HCT116 (cell line): ENCODE data around the gene MAP1LC3B.

Experiments
- CTCF ChIP-seq, 3 experiments: fragments of 200-600 bp in 1 of 3; sonication (generic) in 1 of 3; IDR thresholded peaks in 2 of 3; conservative IDR thresholded peaks in 1 of 3; 2 replicates each; pipeline ENCODE4 v1.5.1; 2012 to 2017; ENCODE audit warnings: low read depth in 2 of 3, low read length in 2 of 3, antibody characterized with exemption in 1 of 3, borderline replicate concordance in 1 of 3, control low read depth in 1 of 3, mild to moderate bottlenecking in 1 of 3, mixed read lengths in 1 of 3, mixed run types in 1 of 3, moderate library complexity in 1 of 3; ENCODE audit not compliant: insufficient read depth in 1 of 3
- EGR1 ChIP-seq: IDR thresholded peaks from 2 replicates; pipeline ENCODE4 v1.6.1; 2012; ENCODE audit warnings: low read depth
- EZH2 ChIP-seq: fragments of 200-600 bp; sonication (generic); IDR thresholded peaks from 2 replicates; pipeline ENCODE4 v1.6.1; 2017; ENCODE audit warnings: antibody characterized with exemption, mixed run types
- POLR2A ChIP-seq: IDR thresholded peaks from 2 replicates; pipeline ENCODE4 v1.7.0; 2011; ENCODE audit warnings: borderline replicate concordance; ENCODE audit not compliant: insufficient read depth, insufficient read length; ENCODE audit errors: extremely low read depth
- POLR2AphosphoS5 ChIP-seq: IDR thresholded peaks from 2 replicates; pipeline ENCODE4 v1.6.1; 2011; ENCODE audit warnings: mild to moderate bottlenecking, low read depth, low read length, moderate library complexity
- RAD21 ChIP-seq: IDR thresholded peaks from 2 replicates; pipeline ENCODE4 v1.6.1; 2012; ENCODE audit warnings: low read depth, mild to moderate bottlenecking

DNA sequence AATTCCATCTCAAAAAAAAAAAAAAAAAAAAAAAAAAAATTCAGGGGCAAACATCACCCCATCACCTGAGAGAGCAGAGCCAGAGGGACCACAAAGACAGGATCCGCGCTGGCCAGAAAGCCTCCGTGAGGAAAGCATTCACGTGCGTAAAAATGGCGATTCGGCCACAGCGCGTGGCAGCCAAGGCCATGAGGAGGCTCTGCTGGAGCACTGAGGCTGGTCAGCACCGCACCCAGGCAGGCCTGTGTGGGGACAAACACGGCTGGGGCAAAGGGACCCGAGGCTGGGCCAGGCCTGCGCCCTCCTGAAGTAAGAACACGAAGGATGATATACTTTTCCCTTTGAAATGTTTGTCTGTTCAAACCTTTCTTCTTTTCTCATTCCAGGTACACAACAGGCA is 45.2 kb downstream of the MAP1LC3B start:
- TF ChIP-seq CTCF (IDR thresholded peaks at IDR 0.05 in 2 of 3, conservative IDR thresholded peaks at IDR 0.05 in 1 of 3; ENCODE audit: borderline replicate concordance in 1 of 3, insufficient read depth in 1 of 3, low read depth in 2 of 3, low read length in 2 of 3) (no peak), EGR1 (no peak), RAD21 (no peak), POLR2A (no peak), POLR2AphosphoS5 (no peak), EZH2 (no peak)
